ENCODE data around the gene DAB2. TPM values are rescaled to one million over a fixed set of nuclear protein-coding genes. Genes with fewer than 3 reads are reported as not detected.
A peak's percentile ranks its signal among the peaks of the same experiment; 100 is the strongest.

Gene DAB2
- total RNA-seq, 1 experiment from 2014 or later: 17.6 TPM

DNA sequence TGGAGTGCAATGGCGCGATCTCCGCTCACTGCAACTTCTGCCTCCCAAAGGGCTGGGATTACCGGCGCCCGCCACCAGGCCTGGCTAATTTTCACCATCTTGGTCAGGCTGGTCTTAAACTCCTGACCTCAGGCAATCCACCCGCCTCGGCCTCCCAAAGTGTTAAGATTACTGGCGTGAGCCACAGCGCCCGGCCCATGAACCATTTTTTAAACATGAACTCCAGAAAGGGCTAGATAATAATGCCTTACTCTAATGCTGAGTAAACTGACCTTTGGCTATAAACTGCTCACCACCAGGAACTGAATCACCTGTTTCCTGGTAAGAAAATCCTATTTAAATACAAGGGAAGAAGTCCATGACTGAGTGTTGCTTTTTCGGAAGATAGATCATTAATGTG is 23.2 kb upstream of the DAB2 start:
- DNase-seq (ENCODE audit: low spot score): no peak

DNA sequence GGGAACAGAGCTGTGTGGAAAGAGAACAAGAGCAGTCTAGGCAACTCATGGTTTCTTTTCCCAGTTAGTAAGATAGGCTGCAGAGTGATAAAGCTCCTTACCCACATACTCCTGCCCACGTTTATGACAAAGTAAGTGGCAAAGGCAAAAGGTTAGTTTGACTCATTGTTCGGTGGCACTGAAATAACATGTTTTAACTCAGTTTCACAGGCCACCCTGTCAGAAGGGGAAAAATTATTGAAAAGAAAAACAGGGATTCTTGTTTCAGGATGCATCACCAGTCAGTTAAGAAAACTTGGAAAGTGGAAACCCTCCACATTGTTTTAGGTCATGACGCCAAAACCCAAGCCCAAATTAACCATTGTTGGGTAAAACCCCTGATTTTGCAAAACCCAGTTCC is 22.3 kb upstream of the DAB2 start:
- no peak for DNase-seq (ENCODE audit: low spot score)

DNA sequence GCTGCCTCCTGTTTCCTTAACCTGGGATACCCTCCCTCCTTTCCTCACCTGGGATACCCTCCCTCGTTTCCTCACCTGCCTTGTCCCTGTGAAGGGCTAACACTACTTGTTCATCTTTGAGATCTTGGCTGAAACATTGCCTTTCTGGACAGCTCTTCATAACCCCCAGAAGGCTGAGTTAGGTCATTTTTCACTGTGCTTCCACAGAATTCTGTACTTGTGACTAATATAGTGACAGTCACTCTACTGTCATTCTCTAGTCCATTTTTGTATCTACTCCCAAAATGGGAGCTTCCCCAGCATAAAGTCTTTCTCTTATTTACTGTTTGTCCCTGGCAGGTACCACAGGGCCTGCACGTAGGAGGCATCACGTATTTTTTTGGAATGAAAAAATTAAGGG is 21.5 kb upstream of the DAB2 start:
- no peak for DNase-seq (ENCODE audit: low spot score)

GRCh38 chr5:39443911-39444310 is 19.1 kb upstream of the DAB2 start:
- no peak for DNase-seq (ENCODE audit: low spot score)

DNA sequence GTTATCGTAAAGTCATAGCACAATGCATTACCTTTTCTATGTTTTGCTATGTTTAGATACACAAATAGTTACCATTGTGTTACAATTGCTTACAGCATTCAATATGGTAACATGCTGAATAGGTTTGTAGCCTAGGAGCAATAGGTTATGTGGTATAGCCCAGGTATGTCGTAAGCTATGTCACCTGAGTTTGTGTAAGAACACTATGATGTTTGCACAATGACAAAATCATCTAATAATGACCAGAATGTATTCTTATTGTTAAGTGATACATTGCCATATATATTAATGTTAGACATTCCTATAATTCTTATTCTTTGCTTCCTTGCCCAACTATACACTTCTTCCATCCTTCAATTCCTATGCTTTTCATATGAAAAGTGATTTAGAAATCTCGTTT is 18.2 kb upstream of the DAB2 start:
- DNase-seq (ENCODE audit: low spot score): no peak

- DNase-seq (ENCODE audit: low spot score): no peak
These were observed 17.1 kb upstream of the DAB2 start for GRCh38 chr5:39441838-39442237.

DNA sequence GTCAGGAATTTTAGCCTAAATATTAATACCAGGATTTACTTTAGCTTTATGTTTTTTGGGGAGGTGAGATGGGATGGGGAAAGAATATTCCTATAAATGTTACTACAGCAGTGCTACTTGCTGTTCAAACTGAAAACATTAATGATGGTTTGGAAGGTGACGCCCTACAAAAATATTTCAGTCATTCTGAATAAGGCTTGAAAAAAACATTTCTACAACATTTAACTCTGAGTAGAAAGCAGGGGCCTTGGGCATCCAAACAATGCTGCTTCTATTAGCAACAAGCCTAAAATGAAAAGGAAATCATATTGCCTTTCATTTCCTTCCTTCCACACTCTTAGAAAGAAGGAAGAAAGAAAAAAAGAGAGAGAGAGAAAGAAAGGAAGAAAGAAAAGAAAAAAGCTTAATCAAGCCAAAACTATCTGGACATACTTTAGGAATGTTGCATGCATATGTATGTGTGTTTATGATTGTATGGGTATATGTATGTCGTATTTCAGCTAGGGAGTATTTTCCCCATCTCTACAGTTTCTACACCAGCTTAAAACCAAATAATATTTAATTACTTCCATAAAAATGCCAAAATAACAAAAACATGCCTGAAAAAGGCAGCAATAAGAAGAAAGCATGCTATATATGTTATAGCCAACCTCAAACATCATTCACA is 16.3 kb upstream of the DAB2 start:
- no peak for DNase-seq (ENCODE audit: low spot score)

GRCh38 chr5:39440192-39440957 is 15.6 kb upstream of the DAB2 start:
- DNase-seq (ENCODE audit: low spot score): no peak

GRCh38 chr5:39439582-39440162 is 14.9 kb upstream of the DAB2 start:
- no peak for DNase-seq (ENCODE audit: low spot score)

DNA sequence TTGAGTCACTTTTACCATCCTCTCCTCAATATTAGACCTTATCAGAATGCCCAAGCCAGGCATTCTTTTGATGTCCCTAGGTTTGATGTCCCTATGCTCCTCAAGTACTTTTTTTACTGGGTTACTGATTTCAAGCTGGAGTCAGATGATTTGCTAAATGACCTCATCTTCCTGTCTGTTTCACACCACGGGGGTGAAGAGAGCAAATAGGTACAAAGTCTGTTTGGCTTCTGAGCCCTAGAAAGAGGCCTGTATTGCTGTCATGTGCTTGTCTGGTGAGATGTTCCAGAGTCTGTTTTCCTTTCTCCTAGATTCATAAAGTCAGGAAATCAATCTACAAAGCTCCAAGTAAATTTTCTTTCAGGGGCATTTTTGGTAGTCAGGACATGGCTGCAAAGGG is 12.7 kb upstream of the DAB2 start:
- DNase-seq (ENCODE audit: low spot score): no peak

GRCh38 chr5:39433848-39434247 is 9.1 kb upstream of the DAB2 start:
- DNase-seq (ENCODE audit: low spot score): no peak

DNA sequence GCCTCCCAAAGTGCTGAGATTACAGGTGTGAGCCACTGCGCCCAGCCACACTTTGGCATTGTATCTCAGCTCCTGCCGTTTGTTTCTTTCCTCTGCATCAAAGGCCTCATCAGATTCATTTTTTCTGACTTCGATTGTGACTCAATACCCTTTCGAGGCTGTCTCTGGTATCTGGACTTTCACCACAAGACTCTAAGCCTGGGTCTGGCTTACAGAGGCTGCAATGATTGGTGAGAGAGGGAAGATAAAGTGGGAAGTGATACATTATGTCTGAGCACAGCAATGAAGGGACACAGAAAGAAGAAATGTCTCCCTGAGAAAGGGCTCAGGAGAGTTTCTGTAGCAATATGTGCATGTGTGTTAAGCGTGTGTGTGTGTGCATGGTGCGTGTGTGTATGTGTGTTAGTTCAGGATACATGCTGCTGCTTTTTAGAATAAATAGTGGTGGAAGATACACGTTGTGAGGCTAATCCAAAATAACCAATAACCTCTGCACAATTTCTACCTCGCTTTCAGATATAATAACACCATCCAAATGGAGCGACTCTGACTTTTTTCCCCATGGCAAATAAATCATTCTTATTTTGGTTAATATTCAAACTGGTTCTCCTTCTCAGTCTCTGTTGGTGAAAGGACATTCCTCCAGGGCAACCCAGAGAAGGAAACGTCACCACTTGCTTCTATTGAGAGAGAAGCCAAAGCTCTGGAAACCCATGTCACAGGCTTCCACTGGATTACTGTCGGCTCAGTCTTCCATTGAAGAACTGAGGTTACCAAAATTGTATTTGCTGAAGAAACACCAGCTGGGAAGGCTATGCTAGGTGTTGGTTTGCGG is 8.1 kb upstream of the DAB2 start:
- DNase-seq (ENCODE audit: low spot score): no peak

- no peak for DNase-seq (ENCODE audit: low spot score)
These were observed 5.7 kb upstream of the DAB2 start for GRCh38 chr5:39430461-39430860.

GRCh38 chr5:39428640-39429039 is 3.9 kb upstream of the DAB2 start:
- DNase-seq (ENCODE audit: low spot score): no peak

- DNase-seq (ENCODE audit: low spot score): no peak
These were observed 2.9 kb upstream of the DAB2 start for GRCh38 chr5:39427633-39428032.

- peak; percentile 21 for DNase-seq (ENCODE audit: low spot score)
These were observed 2.4 kb upstream of the DAB2 start for GRCh38 chr5:39427229-39427628.

DNA sequence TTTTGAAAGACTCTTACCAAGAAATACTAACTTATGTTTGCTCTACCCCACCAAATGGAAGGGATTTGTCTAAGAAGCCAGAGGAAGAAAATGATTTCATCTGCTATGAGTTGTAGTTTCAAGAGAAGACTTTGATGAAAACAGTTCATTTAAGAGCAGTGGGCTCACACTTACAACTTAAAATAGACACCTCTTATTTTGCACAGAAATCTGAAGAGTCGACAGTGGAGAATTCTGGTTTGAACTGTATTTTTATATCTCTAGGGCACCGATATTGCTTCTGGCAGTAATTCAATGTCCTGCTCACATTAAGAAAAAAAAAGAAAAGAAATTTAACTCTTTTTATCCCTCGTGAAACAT is 1.9 kb upstream of the DAB2 start:
- no peak for DNase-seq (ENCODE audit: low spot score)

- no peak for DNase-seq (ENCODE audit: low spot score)
These were observed 1.4 kb upstream of the DAB2 start for GRCh38 chr5:39426051-39426745.

- DNase-seq (ENCODE audit: low spot score): no peak
These were observed 1.4 kb downstream of the DAB2 start for GRCh38 chr5:39423331-39423751.

- no peak for DNase-seq (ENCODE audit: low spot score)
These were observed 2.0 kb downstream of the DAB2 start for GRCh38 chr5:39422728-39423285.

GRCh38 chr5:39422036-39422606 is 2.7 kb downstream of the DAB2 start:
- DNase-seq (ENCODE audit: low spot score): no peak

Data from H4 (cell line).